GM10266 (cell line): Measurements from ENCODE around the gene KNDC1.

ENCODE experiments used
- DNase-seq: peaks from one replicate; pipeline ENCODE4 v3.0.0; 2012; ENCODE audit errors: extremely low spot score
- TF ChIP-seq, protein P1 (sequence below): IDR thresholded peaks from 2 replicates; pipeline ENCODE4 v1.5.1; 2012; ENCODE audit warnings: mild to moderate bottlenecking, low read depth; ENCODE audit not compliant: control insufficient read depth, insufficient read depth; ENCODE audit errors: missing control alignments

KNDC1 gene

DNA sequence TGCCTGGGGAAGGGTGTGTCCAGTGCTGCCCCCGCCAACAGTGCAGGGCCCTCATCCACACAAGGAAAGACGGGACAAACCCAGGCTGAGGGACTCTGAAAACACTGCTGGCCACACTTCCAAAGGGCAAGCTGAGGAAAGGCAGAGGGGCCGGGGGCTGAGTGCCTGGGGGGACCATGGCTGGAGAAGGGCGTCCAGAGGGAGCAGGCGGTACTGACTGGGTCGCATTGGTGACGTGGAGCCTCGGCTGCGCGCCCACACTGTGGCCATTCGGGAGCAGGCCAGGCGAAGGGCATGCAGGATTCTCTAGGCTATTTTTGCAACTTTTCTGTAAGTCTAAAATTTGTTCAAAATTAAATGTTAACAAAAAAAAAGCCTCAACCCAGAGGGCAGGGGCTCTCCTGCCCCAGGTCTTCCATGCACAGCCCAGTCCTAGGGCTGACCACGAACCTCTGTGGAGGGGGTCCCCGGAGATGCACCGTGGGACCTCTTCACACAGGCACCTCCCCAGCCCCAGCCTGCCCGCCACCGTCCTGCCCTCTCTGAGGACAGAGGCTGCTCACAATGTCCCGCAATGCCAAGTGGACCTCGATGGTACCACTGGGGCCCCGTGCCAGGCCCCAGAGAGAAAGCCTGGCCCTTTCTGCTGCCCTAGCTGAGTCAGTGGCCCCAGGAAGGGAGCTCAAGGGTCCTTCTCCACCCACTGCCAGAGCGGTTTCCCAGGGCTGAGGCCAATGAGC lies 106.2 kb downstream of the KNDC1 start:
- TF ChIP-seq, protein P1, sequence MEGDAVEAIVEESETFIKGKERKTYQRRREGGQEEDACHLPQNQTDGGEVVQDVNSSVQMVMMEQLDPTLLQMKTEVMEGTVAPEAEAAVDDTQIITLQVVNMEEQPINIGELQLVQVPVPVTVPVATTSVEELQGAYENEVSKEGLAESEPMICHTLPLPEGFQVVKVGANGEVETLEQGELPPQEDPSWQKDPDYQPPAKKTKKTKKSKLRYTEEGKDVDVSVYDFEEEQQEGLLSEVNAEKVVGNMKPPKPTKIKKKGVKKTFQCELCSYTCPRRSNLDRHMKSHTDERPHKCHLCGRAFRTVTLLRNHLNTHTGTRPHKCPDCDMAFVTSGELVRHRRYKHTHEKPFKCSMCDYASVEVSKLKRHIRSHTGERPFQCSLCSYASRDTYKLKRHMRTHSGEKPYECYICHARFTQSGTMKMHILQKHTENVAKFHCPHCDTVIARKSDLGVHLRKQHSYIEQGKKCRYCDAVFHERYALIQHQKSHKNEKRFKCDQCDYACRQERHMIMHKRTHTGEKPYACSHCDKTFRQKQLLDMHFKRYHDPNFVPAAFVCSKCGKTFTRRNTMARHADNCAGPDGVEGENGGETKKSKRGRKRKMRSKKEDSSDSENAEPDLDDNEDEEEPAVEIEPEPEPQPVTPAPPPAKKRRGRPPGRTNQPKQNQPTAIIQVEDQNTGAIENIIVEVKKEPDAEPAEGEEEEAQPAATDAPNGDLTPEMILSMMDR: no peak
- DNase-seq: no peak

DNA sequence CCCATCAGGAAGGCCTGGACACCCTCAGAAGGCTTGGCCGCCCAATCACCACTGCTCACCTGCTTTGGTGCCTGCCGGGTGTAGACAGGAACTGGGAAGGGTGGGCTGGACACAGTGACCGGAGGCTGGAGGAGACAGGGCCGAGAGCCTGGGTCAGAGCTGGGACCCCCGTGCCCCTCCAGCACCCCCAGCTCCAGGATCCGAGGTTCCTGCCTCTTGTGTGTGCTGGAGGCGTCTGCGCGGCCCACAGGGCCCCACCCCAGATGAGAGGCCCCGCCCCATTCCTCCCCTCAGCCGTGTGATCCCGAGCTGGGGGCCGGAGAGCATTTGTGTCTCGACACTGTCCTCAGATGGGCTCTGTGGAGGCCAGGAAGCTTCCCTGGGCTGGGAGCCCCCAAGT lies 107.3 kb downstream of the KNDC1 start:
- DNase-seq: no peak
- TF ChIP-seq, protein P1: no peak

DNA sequence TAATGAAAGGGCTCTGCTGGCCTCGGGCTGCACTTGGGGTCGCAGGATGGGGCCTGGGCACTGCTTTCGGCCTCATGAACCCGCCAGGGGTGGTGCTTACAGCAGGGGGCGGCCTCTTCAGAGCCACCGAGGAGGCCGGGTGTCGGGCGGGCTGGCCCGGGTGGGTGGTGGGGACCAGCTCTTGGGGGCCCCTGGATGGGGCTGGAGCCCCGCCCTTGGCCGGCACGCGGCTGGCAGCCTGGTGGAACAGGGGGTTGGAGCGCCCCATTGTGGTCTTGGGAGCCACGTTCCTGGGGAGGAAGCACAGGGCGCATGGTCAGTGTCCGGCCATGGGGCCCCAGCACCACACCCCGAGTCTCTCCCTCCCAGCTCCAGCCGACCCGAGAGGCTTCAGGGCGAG lies 107.8 kb downstream of the KNDC1 start:
- no peak for DNase-seq
- TF ChIP-seq, protein P1: no peak

DNA sequence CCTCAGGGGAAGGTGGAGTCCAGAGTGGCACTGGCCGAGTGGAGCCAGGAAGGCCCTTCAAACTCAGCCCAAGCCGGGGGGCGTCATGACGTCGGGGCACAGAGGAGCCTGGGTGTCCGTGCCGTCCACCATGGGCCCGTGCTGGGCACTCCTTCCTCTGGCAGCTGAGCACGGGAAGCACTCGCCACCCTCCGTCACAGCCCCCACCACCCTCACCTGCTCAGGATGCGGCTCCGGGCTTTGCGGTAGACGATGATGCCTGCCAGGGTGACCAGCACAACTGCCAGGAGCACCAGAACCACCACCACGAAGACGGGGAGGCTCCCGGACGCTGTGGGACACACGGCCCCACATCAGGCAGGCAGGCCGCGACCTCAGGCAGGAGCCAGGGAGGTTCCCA lies 108.5 kb downstream of the KNDC1 start:
- TF ChIP-seq, protein P1: no peak

DNA sequence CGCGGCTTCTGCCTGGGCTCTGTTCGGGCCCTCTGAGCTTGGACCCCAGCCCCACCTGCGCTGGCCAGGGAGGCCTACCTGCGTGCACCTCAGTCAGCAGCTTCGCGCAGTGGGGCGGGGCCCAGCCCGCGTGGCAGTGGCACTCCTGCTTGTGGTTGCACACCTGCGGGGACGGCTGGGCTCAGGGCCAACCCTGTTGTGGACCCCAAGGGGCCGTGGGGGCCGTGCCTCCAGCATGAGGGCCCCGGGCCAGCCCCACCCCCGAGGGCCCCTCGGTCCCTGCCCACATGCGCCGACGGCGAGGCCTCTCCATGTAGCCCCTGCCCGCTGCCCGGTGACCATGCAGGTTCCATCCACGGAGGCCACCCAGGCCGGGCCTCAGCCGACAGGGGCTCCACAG lies 109.3 kb downstream of the KNDC1 start:
- TF ChIP-seq, protein P1: no peak
- DNase-seq: no peak

More for the DNA sequence above, 108.5 kb downstream of the KNDC1 start:
- DNase-seq: no peak

DNA sequence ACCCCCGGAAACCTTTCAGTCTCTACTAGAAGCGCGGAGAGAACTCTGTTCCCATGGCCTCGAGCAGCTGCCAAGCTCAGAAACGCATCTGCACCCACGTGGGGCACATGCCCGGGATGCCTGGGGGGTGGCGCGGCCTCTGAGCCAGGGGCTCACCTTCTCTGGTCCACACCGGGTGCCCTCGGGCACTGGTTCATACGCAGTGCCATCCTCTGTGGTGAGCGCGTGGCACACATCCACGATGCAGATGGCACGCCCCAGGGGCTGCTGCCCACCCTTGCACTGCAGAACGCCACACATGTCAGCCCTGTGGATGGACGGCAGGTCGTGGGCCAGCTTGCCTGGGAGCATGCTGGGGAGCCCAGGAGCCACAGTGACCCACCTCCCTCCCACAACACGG lies 110.2 kb downstream of the KNDC1 start:
- TF ChIP-seq, protein P1: no peak
- DNase-seq: no peak

DNA sequence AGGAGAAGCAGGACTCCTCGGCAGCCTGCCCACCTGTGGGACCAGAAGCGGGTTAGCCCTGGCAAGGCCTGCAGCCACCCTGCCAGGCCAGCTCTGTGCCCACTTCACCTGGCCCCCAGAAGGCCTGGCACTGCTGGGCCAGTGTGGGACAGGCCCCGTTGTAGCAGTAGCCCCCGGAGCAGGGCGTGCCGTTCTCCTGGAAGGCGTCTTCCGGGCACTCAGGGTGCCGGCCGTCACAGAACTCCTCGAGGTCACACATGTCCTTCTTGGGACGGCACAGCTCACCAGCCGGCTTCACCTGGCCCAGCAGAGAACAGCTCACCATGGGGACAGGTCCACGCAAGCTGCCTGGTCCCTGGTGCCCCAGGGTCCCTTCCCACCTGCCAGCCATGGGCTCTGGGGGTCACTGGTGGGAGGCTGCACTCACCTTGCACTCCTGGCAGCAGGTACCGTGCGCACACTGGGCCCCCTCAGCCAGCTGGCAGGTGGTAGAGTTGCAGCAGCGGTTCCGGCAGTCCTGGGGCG lies 110.8 kb downstream of the KNDC1 start:
- no peak for DNase-seq
- TF ChIP-seq, protein P1: no peak
